NOMO-1 treated with dmso at 0.1 percent for 144 hours (cell line): ENCODE data around the gene RPL37A.
A peak's percentile ranks its signal among the peaks of the same experiment; 100 is the strongest.

Experiments used
- DNase-seq: peaks from one replicate; lab custom pipeline; 2025; ENCODE audit not compliant: unreplicated experiment; lab: John Stamatoyannopoulos, UW

The RPL37A gene

DNA sequence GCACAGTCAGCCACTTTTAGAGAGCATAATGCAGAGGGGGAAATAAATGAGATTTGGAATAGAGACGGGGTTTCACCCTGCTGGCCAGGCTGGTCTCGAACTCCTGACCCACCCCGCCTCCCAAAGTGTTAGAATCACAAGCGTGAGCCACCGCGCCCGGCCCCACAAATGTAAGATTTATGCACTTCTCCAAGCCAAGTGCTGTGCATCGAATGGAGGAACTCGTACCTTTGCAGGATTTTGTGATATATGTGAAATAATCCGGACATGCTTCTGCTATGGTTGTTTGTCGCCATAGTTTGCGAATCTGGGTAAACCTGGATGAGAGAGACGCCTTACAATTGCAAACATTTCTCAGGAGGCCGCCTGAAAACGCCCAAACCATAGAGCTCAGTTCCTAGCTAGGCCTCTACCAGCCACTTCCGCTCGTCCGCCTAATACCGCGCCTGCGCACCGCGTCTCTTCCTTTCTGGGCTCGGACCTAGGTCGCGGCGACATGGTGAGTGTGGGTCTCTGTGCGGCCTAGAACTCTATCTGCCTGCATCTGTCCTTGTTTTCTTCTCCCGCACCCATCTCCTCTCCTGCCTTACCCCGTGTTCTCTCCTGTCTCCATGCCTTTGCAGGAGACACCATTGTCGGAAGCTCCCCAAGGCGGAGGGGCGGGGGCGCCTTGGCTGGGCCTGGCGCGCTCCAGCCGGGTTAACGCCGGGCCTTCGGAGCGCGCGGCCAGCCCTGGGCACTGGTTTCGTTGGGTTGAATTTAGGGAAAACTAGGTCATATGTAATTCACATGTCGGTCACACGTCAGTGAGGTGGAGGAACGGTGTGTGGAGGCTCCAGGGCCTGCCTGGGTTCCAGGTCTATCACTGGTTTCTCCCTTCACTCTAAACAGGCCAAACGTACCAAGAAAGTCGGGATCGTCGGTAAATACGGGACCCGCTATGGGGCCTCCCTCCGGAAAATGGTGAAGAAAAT is at the start of gene RPL37A:
TSS of gene RPL37A (plus strand) at position 466 of the 974 bp plus-strand sequence. CDS start at position 497, 31 bp downstream.
- DNase-seq = peak; percentile 94

DNA sequence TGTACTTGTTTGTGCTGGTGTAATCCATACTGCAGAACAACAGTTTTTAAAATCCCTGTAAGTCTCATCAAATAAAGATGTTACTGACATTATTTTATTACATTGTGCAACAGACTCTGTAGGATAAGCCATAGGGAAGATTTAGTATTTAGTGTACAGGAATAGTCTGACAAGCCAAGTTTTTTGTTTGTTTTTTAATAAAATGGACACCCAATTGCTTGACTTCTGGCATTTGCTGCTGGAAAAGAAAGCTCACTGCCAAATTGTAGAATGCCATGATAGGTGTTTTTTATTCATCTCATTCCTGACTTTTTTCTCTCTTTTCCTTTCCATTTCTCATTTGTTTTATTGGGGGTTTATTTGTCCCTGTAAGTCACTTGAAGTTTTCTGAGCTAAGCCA is 48.3 kb upstream of the RPL37A start:
- no peak for DNase-seq

DNA sequence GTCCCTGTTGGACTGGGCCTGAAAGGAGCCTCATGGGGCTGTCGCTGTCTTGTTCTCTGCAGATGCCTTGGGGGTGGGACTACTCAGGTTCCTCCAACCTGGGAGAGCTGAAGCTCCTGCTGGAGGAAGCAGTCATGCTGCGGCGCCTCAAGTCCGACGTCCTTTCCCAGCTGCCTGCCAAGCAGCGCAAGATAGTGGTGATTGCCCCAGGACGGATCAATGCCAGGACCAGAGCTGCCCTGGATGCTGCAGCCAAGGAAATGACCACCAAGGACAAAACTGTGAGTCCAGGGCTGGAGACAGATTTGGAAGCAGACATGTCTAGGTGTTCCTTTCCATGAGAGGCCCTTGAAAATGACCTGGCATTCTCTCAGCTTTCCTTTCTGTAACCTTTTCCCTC is 47.9 kb upstream of the RPL37A start:
- DNase-seq = no peak

DNA sequence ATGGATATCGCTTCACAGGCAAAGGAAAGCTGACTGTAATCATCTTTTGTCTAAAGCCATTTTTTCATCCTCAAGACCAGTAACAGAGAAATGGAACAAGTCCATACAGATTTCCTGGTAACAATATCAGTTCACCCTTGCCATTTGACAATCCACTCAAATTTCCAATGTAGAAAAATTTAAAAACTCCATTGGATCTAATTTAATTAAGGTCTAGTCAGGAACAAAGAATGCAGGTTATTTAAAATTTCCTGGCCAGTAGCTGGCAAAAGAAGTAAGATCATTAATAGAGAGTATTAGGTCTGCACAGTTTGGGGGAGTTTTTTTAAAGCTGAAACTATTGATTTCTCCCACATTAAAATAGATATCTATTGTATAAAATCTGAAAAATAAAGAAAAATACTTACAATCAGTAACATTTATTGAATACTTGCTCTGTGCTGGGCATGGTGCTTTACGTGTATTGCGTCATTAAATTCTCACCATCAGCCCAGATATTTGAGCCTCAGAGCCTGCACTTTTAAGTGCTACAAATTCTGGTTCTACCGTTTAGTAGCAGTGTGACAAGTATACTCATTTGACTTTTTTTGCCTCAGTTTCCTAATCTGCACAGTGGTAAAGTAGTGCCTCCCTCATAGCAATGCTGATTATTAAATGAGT is 44.6 kb upstream of the RPL37A start:
- no peak for DNase-seq

DNA sequence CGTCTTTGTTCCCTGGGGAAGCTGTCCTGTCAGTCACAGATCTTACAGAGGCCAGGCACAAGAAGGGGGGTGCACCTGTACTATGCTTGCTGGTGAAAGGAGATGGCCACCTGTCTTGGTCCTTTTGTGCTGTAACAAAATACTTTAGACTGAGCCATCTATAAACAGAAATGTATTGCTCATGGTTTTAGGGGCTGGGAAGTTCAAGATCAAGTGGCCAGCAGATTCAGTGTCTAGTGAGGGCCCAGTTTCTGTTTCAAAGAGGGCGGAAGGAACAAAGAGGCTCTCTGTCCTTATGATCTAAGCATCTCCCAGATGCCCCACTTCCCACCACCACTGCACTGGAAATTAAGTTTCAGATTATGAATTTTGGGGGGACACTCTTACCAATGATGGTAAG is 35.5 kb upstream of the RPL37A start:
- no peak for DNase-seq

DNA sequence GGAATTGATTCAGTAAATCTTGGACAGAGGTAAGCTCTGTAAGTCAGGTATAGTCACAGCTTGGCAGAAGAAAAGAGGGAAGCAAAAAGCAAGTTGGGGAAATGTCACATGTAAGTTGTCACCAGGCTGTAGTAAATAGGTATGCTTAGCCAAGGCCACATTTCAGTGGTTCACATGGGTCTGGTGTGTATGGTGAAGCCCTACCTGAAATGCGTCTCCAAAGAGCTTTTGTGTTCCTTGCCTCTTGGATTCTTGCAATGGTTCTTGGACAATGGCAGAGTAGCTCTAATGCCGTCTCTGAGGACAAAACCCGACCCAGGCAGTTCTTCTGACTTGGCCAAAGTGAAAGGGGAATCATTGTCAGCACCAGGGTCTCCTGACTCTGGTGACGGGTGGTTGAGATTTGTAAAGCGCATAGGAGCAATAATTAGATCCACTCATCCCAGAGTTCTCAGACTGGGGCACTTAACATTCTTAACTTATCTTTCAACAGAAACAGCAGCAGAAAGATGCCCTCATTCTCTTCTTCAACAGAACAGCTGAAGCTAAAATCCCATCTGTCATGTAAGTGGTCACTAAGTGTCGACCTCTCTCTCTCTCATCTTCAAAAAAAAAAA is 34.4 kb upstream of the RPL37A start:
- no peak for DNase-seq

DNA sequence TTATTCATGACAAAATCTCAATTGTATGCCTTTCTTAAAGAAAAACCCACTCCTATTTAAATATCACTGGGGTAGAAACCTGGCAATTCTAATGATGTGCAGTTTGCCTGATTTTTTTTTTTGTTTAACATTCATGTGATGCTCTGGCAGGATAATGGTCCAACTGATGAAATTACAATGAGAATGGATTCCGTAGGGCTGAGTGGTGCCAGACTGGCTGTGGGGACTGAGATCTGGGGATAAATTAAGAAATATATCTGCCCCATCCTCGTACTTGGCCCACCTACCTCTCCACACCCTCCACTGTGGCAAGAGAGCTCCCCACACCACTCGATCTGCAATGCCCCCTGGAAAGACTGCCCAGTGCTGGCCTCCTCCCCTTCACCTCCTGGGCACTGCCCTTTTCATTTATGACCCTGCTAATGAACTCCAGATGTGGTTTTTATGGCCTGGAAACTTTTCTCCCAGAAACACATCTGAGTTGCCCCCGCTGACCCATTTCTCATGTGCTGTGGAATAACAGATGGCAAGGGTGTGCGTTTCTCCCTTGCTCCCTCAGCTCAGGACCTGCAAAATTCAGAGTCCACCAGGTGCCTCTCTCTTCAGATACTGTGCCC is 33.0 kb upstream of the RPL37A start:
- no peak for DNase-seq

DNA sequence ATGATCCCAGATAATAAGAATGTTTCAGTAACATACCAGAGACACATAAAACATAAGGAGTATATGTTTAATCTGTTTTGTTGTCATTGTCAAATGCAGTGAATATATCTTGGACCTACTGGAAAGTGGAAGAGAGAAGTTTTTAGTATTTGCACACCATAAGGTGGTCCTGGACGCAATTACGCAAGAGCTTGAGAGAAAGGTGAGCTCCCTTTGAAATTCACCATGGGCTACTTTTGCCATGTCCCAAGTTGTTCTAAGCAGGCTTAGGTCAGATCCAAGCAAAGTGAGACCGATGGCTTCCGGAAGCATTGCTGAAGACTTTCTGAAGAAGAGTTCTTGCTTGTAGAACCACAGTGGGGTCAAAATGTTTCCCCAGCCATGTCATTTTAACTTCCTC is 30.8 kb upstream of the RPL37A start:
- no peak for DNase-seq

DNA sequence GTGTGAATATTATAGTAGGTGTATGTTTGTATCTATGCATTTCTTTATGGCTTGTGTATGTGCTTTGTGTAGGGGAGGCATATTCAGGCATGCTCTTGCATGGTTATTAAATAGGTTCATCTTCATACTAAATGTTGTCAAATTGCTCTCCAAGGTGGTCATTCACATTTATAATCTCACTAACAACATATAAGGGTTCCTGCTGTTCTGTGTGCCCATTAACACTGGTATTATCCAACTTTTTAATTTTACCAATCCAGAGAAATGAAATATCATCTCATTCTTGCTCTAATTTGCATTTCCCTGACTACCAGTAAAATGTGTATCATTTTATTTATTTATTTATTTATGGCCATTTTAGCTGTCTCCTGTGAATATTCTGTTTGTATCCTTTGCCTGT is 29.0 kb upstream of the RPL37A start:
- DNase-seq = no peak

DNA sequence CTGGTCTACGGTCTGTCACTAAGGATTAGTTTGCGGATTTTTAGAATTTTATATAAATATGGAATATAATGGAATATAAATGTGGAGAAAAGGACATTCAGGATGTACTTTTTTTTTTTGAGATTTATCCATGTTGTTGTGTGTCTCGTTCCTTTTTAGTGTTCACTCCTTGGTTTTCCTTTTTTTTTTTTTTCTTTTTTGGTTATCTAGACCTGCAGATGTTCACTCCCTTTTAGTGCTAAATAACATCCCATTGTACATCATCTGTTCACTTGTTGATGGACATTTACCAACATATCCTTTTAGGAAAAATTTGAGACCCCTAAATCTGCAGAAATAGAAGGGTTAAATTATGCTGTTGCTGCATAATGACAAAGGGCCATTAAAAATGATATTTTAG is 25.5 kb upstream of the RPL37A start:
- DNase-seq = no peak

DNA sequence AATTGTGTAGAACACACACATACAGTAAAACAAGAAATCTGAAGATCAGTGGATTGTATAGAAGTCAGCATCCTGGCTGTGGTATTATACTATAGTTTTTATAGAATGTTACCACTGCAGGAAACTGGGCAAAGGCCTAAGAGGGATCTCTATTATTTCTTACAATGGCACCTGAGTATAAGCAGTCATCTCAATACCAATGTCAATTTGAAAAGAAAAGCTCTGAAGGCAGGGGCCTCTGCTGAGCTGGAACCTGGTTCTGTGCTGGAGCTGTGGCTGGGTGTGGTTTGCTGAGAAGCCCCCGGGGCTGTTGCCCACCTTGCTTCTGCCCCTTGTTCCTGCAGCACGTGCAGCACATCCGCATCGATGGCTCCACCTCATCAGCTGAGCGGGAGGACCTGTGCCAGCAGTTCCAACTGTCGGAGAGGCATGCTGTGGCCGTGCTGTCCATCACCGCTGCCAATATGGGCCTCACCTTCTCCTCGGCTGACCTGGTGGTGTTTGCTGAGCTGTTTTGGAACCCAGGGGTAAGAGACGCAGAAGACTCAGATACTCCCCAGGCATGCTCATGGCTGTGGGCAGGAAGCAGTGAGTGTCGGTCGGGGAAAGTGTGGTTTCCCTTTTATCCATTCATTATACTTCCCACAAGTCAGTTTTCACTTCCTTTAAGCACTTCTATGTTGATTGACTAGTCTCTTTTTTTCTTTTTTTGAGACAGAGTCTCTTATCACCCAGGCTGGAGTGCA is 23.5 kb upstream of the RPL37A start:
- DNase-seq = peak; percentile 56

DNA sequence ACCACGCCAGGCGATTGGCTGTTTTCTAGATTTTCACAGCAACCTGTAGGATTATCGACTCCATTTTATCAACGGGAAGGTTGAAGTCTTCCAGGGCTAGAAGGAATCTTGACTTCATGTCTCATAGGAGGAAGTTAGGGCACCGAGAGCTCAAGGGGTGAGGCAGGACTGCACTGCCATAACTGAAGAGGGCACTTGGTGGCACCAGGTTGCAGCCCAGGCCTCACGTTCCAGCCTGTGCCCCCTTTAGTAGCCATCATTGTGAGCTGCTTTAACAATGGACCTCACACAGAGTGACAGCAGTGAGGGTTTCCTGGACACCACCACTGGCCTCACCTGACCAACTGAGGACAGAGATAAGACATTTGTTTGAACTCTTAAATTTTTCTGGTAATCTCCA is 22.9 kb upstream of the RPL37A start:
- DNase-seq = peak; percentile 4

DNA sequence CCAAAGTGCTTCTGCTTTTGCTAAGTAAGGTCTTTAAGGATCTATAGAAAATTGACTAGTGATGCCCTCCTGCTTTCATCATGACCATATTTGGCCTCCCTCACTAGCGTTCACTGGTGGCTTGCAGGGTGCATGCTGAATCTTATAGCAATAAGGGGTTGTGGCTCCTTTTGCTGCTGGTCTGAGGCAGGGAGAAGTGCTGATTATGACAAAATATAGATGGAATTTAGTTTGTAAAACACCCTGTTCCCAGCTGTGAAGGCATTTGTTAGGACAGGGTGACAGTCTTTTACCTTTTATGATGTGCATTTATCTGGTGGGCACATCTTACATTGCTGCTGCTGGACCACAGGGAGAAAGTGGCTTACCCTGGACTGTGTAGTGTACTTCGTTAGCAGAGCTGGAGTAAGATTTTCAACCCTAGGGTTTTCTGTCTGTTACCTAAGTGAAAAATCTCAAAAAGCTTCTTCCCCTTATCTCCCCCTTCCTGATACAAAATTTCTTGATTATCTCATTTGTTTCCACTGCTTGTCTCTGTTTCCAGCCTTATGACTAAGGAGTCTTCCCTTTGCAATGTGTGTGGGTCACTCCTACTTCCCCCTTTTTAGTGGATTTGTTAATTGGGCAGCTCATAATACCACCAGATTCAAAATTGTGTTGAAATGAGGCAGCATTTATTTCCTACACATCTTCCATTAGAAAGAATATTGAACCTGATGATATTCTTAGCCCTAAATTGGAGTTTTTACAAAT is 21.2 kb upstream of the RPL37A start:
- peak; percentile 69 for DNase-seq

DNA sequence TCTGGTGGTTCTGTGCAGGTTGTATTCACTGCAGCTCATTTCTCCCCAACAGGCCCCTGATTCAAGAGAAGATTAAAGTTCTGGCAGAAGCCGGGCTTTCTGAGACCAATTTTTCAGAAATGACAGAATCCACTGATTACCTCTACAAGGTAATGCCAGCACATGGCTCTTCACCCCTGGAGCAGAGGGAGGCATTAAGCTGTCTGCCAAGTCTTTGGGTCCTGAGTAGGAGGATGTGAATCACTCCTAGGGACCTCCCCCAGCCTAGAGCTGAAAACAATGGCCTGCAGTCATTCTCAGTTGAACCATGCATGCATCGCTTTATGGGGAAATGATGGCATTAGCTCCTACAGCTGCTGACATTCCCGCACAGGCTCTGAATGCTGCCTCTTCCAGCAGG is 20.5 kb upstream of the RPL37A start:
- no peak for DNase-seq

DNA sequence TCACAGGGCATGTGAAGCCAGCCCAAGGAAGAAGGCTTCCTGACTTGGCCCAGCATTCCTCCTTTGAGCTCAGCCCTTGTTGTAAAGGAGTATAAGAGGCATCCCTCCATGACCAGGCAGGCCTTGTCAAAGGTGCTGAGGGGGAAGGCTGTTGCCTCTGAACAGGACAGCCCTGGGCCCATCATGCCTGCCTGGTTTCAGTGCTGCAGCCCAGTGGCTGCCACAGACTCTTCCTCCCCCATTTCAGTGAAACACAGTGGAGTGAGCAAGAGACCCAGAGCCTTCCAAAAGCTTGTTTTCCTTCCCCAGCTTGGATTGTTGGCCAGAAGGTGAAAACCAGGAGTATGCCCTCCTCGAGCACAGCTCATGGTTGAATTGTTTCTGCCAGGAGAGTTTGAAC is 19.9 kb upstream of the RPL37A start:
- no peak for DNase-seq

DNA sequence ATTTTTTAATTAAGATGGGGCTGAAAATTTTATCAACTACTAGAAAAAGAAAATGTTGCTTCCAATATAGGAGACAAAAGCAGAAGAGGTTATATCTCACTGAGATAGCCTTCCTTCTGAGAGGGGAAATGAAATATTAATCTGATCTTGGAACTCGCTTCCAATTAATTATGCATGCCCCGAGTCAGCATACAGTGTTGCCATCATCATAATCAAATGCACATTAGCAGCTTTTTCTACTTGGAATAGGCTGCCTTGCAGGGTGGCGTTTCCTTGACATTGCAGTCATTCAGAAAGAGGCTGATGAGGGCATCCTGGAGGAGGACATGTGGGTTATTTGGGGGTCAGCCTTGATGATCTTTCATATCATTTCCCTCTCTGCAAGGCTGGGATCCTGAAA is 18.4 kb upstream of the RPL37A start:
- no peak for DNase-seq

DNA sequence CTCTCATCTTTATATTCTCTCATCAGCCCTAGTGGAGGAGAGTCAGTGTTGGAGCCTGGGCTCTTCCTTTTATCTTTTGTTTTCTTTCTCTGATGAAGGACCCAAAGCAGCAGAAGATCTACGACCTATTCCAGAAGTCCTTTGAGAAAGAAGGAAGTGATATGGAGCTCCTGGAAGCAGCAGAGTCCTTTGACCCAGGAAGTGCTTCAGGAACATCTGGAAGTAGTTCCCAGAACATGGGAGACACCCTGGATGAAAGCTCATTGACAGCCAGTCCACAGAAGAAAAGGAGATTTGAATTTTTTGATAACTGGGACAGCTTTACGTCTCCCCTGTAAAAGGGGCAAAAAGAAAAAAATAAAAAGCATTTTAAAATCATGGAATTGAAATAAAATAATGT is 16.0 kb upstream of the RPL37A start:
- no peak for DNase-seq

DNA sequence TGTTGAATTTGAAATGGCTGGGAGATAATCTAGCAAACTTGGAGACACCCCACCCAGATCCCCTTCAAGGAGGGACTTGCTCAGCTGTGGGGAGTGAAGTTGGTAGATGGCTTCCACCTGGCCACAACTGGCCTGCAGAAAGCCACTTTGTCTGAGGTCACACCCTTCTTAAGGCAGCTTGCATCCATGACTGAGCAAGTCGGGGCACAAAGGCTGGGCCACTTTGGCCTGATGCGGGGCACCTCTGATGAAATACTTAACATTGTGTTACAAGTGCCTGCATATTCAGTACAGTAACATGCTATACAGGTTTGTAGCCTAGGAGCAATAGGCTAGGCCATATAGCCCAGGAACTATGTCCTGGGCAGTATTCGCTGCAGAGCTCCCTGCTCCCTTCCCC is 13.4 kb upstream of the RPL37A start:
- no peak for DNase-seq

DNA sequence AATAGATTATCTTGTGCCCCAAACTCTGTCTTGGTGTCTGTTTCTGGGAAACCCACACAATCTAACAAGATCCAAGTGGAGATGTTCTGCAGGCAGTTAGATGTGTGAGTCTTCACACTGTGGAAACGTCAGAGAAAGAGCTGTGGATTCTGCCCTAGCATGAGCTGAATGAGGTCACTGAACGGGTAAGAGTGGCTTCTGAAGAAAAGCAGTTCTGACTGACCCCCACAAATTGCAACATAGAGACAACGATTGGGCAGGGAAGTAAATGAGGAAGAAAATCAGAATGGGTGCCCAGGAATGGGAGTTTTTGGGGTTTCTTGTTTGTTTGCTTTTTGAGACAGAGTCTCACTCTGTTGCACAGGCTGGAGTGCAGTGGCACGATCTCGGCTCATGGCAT is 12.9 kb upstream of the RPL37A start:
- peak; percentile 44 for DNase-seq

DNA sequence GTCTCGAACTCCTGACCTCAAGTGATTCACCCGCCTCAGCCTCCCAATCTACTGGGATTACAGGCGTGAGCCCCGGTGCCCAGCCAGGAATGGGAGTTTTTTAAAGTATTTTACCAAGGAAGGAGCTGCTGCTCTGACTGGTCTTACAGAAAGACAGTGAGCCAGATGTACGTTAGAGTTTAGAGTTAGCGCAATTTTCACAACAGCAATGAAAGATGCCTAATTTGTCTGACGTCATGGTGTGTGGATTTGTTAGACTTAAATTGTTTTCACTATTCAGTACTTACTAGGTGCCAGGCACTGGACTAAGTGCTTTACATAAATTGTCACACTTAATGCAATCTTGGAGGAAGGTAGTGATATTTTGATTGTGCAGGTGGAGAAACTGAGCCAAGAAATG is 12.4 kb upstream of the RPL37A start:
- DNase-seq = no peak
